Esophagus squamous epithelium (tissue), 4 donors: Measurements from ENCODE around the gene HS6ST1.

Source experiments
- POLR2A ChIP-seq, 4 donors: fragments of 450-650 bp; IDR thresholded peaks; one replicate each; pipeline ENCODE4 v1.6.1; 2017; ENCODE audit warnings: antibody characterized with exemption in 4 of 4, mild to moderate bottlenecking in 4 of 4, moderate library complexity in 3 of 4
- TF ChIP-seq, protein P1 (sequence below), 6 experiments: fragments of 450-650 bp in 4 of 6; fragments of 200-600 bp in 2 of 6; sonication (generic) in 2 of 6; IDR thresholded peaks; one replicate each; pipeline ENCODE4 v1.5.1; 2016 to 2019; ENCODE audit warnings: antibody characterized with exemption in 6 of 6, mild to moderate bottlenecking in 4 of 6, moderate library complexity in 4 of 6

DNA sequence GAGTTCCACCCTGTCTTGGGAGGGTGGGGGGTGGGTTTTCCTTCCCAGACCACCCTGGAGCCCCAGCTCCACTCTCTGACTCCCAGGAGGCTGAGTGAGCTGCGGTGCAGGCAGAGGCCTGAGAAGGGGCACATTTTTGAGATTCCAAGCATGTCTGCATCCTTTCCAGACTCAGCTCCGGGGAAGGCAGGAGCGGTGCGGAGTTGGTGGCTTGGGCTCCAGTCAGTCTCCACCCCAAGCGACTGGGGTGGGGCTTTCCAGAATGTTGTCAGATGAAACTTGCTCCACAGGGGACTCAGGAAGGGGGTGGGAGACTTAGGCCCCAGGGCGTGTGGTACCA lies 44.2 kb upstream of the HS6ST1 start:
- TF ChIP-seq, protein P1, sequence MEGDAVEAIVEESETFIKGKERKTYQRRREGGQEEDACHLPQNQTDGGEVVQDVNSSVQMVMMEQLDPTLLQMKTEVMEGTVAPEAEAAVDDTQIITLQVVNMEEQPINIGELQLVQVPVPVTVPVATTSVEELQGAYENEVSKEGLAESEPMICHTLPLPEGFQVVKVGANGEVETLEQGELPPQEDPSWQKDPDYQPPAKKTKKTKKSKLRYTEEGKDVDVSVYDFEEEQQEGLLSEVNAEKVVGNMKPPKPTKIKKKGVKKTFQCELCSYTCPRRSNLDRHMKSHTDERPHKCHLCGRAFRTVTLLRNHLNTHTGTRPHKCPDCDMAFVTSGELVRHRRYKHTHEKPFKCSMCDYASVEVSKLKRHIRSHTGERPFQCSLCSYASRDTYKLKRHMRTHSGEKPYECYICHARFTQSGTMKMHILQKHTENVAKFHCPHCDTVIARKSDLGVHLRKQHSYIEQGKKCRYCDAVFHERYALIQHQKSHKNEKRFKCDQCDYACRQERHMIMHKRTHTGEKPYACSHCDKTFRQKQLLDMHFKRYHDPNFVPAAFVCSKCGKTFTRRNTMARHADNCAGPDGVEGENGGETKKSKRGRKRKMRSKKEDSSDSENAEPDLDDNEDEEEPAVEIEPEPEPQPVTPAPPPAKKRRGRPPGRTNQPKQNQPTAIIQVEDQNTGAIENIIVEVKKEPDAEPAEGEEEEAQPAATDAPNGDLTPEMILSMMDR (IDR thresholded peaks at IDR 0.05) = no peak
- no peak for TF ChIP-seq POLR2A (IDR thresholded peaks at IDR 0.05)
